CD14-positive monocyte (primary cell): Measurements from ENCODE around the gene PCDHGA10. TPM values are rescaled to one million over a fixed set of nuclear protein-coding genes. Genes with fewer than 3 reads are reported as not detected.
A peak's percentile ranks its signal among the peaks of the same experiment; 100 is the strongest.

Experiments
- DNase-seq, 3 donors: peaks; one replicate each; pipeline ENCODE4 v3.0.0-alpha.2; 2011 to 2022
- H2AFZ ChIP-seq: 2 replicates; pipeline ENCODE4 v1.6.0; 2012; ENCODE audit warnings: mild to moderate bottlenecking, low read depth, low read length, inconsistent platforms; ENCODE audit not compliant: insufficient read depth, poor library complexity, severe bottlenecking
- H3K27ac ChIP-seq, 2 donors: 1 replicate in 1 of 2; 2 replicates in 1 of 2; pipeline ENCODE4 v1.5.1; 2012 to 2013; ENCODE audit warnings: low read length in 2 of 2, control low read depth in 1 of 2, inconsistent platforms in 1 of 2, low read depth in 1 of 2, mild to moderate bottlenecking in 1 of 2
- H3K27me3 ChIP-seq, 2 donors: one replicate each; pipeline versions ENCODE4 v1.6.0 to v1.6.1; 2011 to 2013; ENCODE audit warnings: low read length in 2 of 2; ENCODE audit not compliant: control insufficient read depth in 2 of 2, insufficient read depth in 2 of 2
- H3K36me3 ChIP-seq, 2 donors: replicated peaks in 1 of 2; 1 replicate in 1 of 2; 2 replicates in 1 of 2; pipeline versions ENCODE4 v1.5.1 to v1.6.1; 2012 to 2013; ENCODE audit warnings: low read length in 2 of 2, control low read depth in 1 of 2, inconsistent platforms in 1 of 2, mild to moderate bottlenecking in 1 of 2; ENCODE audit not compliant: insufficient read depth in 2 of 2, control insufficient read depth in 1 of 2
- H3K4me1 ChIP-seq, 2 donors: 1 replicate in 1 of 2; 2 replicates in 1 of 2; pipeline versions ENCODE4 v1.5.1 to v1.6.1; 2012 to 2013; ENCODE audit warnings: low read length in 2 of 2, control low read depth in 1 of 2, inconsistent platforms in 1 of 2, mild to moderate bottlenecking in 1 of 2, moderate library complexity in 1 of 2; ENCODE audit not compliant: insufficient read depth in 2 of 2, control insufficient read depth in 1 of 2
- H3K4me2 ChIP-seq: replicated peaks from 2 replicates; pipeline ENCODE3; 2012; ENCODE audit warnings: low read length, moderate library complexity, mild to moderate bottlenecking; ENCODE audit not compliant: poor library complexity, severe bottlenecking; ENCODE audit errors: extremely low read depth
- H3K4me3 ChIP-seq, 3 experiments: fragments of 200-600 bp in 1 of 3; sonication (generic) in 1 of 3; replicated peaks in 1 of 3; 1 replicate in 2 of 3; 2 replicates in 1 of 3; pipeline ENCODE4 v1.5.1; 2011 to 2013; ENCODE audit warnings: low read length in 3 of 3, mild to moderate bottlenecking in 3 of 3, control low read depth in 2 of 3, low read depth in 2 of 3, inconsistent platforms in 1 of 3, moderate library complexity in 1 of 3
- H3K79me2 ChIP-seq: 2 replicates; pipeline ENCODE4 v1.6.0; 2012; ENCODE audit warnings: mild to moderate bottlenecking, control low read depth, inconsistent platforms, low read length, moderate library complexity; ENCODE audit not compliant: insufficient read depth
- H3K9ac ChIP-seq: 2 replicates; pipeline ENCODE4 v1.6.0; 2017; ENCODE audit warnings: low read length, mild to moderate bottlenecking; ENCODE audit not compliant: insufficient read depth, poor library complexity, severe bottlenecking
- H3K9me3 ChIP-seq, 2 donors: replicated peaks in 1 of 2; 1 replicate in 1 of 2; 2 replicates in 1 of 2; pipeline versions ENCODE4 v1.5.1 to v1.6.1; 2012 to 2013; ENCODE audit warnings: low read length in 2 of 2, control low read depth in 1 of 2; ENCODE audit not compliant: control insufficient read depth in 1 of 2, insufficient read depth in 1 of 2
- H4K20me1 ChIP-seq: 2 replicates; pipeline ENCODE4 v1.6.0; 2012; ENCODE audit warnings: mild to moderate bottlenecking, low read length, control low read depth, moderate library complexity; ENCODE audit not compliant: insufficient read depth
- H3K27ac Mint-ChIP-seq, 7 donors: one replicate each; pipeline ENCODE4 v1.8.0; 2020; ENCODE audit warnings: mild to moderate bottlenecking in 7 of 7, mixed read lengths in 7 of 7, moderate library complexity in 6 of 7, inconsistent platforms in 2 of 7
- H3K27me3 Mint-ChIP-seq, 3 donors: one replicate each; pipeline ENCODE4 v1.8.0; 2021 to 2022; ENCODE audit warnings: low read depth in 3 of 3, mild to moderate bottlenecking in 3 of 3, mixed read lengths in 3 of 3, moderate library complexity in 3 of 3, inconsistent platforms in 1 of 3
- H3K36me3 Mint-ChIP-seq, 2 donors: one replicate each; pipeline ENCODE4 v1.8.0; 2020; ENCODE audit warnings: mixed read lengths in 2 of 2, inconsistent platforms in 1 of 2, mild to moderate bottlenecking in 1 of 2
- H3K4me1 Mint-ChIP-seq: one replicate; pipeline ENCODE4 v1.8.0; 2020; ENCODE audit warnings: mild to moderate bottlenecking, mixed read lengths
- H3K4me3 Mint-ChIP-seq, 2 donors: one replicate each; pipeline ENCODE4 v1.8.0; 2020; ENCODE audit warnings: mild to moderate bottlenecking in 2 of 2, mixed read lengths in 2 of 2, moderate library complexity in 1 of 2
- H3K9me3 Mint-ChIP-seq, 7 donors: one replicate each; pipeline ENCODE4 v1.8.0; 2020 to 2022; ENCODE audit warnings: mixed read lengths in 7 of 7, mild to moderate bottlenecking in 6 of 7, moderate library complexity in 6 of 7, inconsistent platforms in 2 of 7
- CTCF ChIP-seq: fragments of 200-600 bp; IDR thresholded peaks from one replicate; pipeline ENCODE4 v1.8.0; 2022; ENCODE audit warnings: antibody characterized with exemption, mild to moderate bottlenecking
- WGBS: methylation state at CpG from one replicate; pipeline ENCODE4 v1.1.5; 2013; ENCODE audit warnings: missing lambda C conversion rate; ENCODE audit not compliant: insufficient coverage; 5-methylcytosine and 5-hydroxymethylcytosine counted together
- intact Hi-C, 2 donors: fragments of 100-400 bp; cut with micrococcal nuclease; formaldehyde crosslinking; loops; one replicate each; pipeline versions ENCODE4 v1.15.0 to v1.15.1; 2023
- polyA plus RNA-seq, 3 donors: library from polyadenylated mRNA; depleted of rRNA in 1 of 3; unstranded in 2 of 3; stranded (reverse) in 1 of 3; fragments of 300-500 nt in 2 of 3; fragments of >200 nt in 1 of 3; fragmentation: Illumina TruSeq in 2 of 3; gene quantifications; 1 replicate in 2 of 3; 2 replicates in 1 of 3; pipeline ENCODE4 v1.2.3, GENCODE V29; 2012 to 2021

PCDHGA10 gene
- polyA plus RNA-seq, 3 donors: not detected

GRCh38 chr5:141399555-141400258 is 13.1 kb upstream of the PCDHGA10 start:
- Mint-ChIP-seq H3K9me3 (peaks cover 28 to 76% (median 62%) of the 10 kb centered on the region in 7 donors), H3K4me3 (peak overlapping the region in 1 of 2 donors; percentile 73), H3K27ac (no peak overlapping the region), H3K27me3 (peaks cover 70 to 85% (median 83%) of the 10 kb centered on the region in 3 donors), H3K4me1 (peaks cover 9% of the 10 kb centered on the region), H3K36me3 (peaks cover 9% of the 10 kb centered on the region in 2 donors)
- no peak overlapping the region for H3K4me3 ChIP-seq
- no peak for DNase-seq
- 31% methylated on average over 59 of the region's 61 CpGs for WGBS
- H4K20me1 ChIP-seq: no peaks in the 10 kb centered on the region
- H3K4me2 ChIP-seq: no peak overlapping the region
- no peak overlapping the region for H3K9ac ChIP-seq
- intact Hi-C loops: no loop called here
- H3K27ac ChIP-seq: no peak overlapping the region
- H3K9me3 ChIP-seq: peaks cover 41 to 83% of the 10 kb centered on the region in 2 donors
- no peaks in the 10 kb centered on the region for H3K79me2 ChIP-seq
- H3K27me3 ChIP-seq: peaks cover 61 to 97% of the 10 kb centered on the region in 2 donors
- TF ChIP-seq CTCF: no peak
- peaks cover 0 to 3% of the 10 kb centered on the region in 2 donors for H3K4me1 ChIP-seq
- no peaks in the 10 kb centered on the region for H3K36me3 ChIP-seq
- no peak overlapping the region for H2AFZ ChIP-seq

GRCh38 chr5:141402553-141403243 is 10.1 kb upstream of the PCDHGA10 start, which contains the start of gene PCDHGA9:
TSS of gene PCDHGA9 (plus strand) at chr5:141402778. CDS start at chr5:141402953, 175 bp downstream.
- peak; percentile 70 for TF ChIP-seq CTCF
- Histone ChIP-seq H3K27me3 (peaks cover 67 to 95% of the 10 kb centered on the region in 2 donors), H4K20me1 (no peaks in the 10 kb centered on the region), H3K4me2 (peak within 1 kb of the TSS; percentile 4), H2AFZ (peak within 1 kb of the TSS; percentile 17), H3K4me1 (peaks cover 0 to 3% of the 10 kb centered on the region in 2 donors), H3K79me2 (no peaks in the 10 kb centered on the region), H3K4me3 (no peak within 1 kb of the TSS), H3K27ac (no peak within 1 kb of the TSS), H3K9me3 (peaks cover 35 to 67% of the 10 kb centered on the region in 2 donors), H3K9ac (no peak within 1 kb of the TSS), H3K36me3 (no peaks in the 10 kb centered on the region)
- peak within 1 kb of the TSS in 1 of 7 donors; percentile 24 for H3K27ac Mint-ChIP-seq
- H3K36me3 Mint-ChIP-seq: peaks cover 10 to 11% of the 10 kb centered on the region in 2 donors
- intact Hi-C loops: no loop called here
- WGBS: 17% methylated on average over 25 of the region's 27 CpGs
- peaks cover 26 to 70% (median 55%) of the 10 kb centered on the region in 7 donors for H3K9me3 Mint-ChIP-seq
- peaks cover 9% of the 10 kb centered on the region for H3K4me1 Mint-ChIP-seq
- peak within 1 kb of the TSS; percentile 61 to 82 for H3K4me3 Mint-ChIP-seq
- peak in 1 of 3 donors; percentile 8 for DNase-seq
- peaks cover 66 to 85% (median 83%) of the 10 kb centered on the region in 3 donors for H3K27me3 Mint-ChIP-seq
